A673 (cell line): ENCODE measurements around the gene EXOC3L1. TPM values are rescaled to one million over a fixed set of nuclear protein-coding genes. Genes with fewer than 3 reads are reported as not detected.

Experiments used
- BruUV-seq: library from RNA; stranded (reverse); fragments of 400-500 nt; replicated peaks from 2 replicates; lab custom pipeline; 2021; lab: Mats Ljungman, UMichigan
- CTCF ChIA-PET: fragments of 300-600 bp; sonication (Branson Sonifier 250); formaldehyde crosslinking; loops from one replicate; lab custom pipeline; 2022; ENCODE audit warnings: antibody characterized with exemption; lab: Charles Lee
- POLR2A ChIA-PET: fragments of 300-600 bp; sonication (Branson Sonifier 250); formaldehyde crosslinking; loops from one replicate; lab custom pipeline; 2022; ENCODE audit warnings: antibody characterized with exemption; ENCODE audit not compliant: low non-redundant PET; lab: Charles Lee
- DNase-seq: peaks from one replicate; pipeline ENCODE4 v3.0.0-alpha.2; 2015; ENCODE audit warnings: low spot score
- H3K27ac ChIP-seq: fragments of 200-600 bp; sonication (generic); 2 replicates; pipeline ENCODE4 v1.5.1; 2016; ENCODE audit warnings: mixed run types, low read depth, mild to moderate bottlenecking, mixed read lengths, antibody characterized with exemption, low read length; ENCODE audit not compliant: poor library complexity, severe bottlenecking
- H3K27me3 ChIP-seq: fragments of 200-600 bp; sonication (generic); replicated peaks from 2 replicates; pipeline ENCODE4 v1.6.1; 2017; ENCODE audit warnings: mixed run types, low read depth, mild to moderate bottlenecking, mixed read lengths, antibody characterized with exemption, low read length; ENCODE audit not compliant: insufficient read depth, poor library complexity
- H3K36me3 ChIP-seq: fragments of 200-600 bp; sonication (generic); 2 replicates; pipeline ENCODE4 v1.6.1; 2016; ENCODE audit warnings: mixed run types, mild to moderate bottlenecking, mixed read lengths, antibody characterized with exemption, low read length; ENCODE audit not compliant: insufficient read depth, poor library complexity, severe bottlenecking
- H3K4me1 ChIP-seq: fragments of 200-600 bp; sonication (generic); 2 replicates; pipeline ENCODE4 v1.6.1; 2017; ENCODE audit warnings: mixed run types, mild to moderate bottlenecking, mixed read lengths, antibody characterized with exemption, low read length; ENCODE audit not compliant: insufficient read depth, poor library complexity, severe bottlenecking
- H3K4me3 ChIP-seq: fragments of 200-600 bp; sonication (generic); 2 replicates; pipeline ENCODE4 v1.5.1; 2016; ENCODE audit warnings: low read depth, mixed run types, mild to moderate bottlenecking, mixed read lengths, low read length; ENCODE audit not compliant: poor library complexity, severe bottlenecking
- H3K9me3 ChIP-seq: fragments of 200-600 bp; sonication (generic); 2 replicates; pipeline ENCODE4 v1.6.1; 2016; ENCODE audit warnings: mixed run types, low read depth, mild to moderate bottlenecking, mixed read lengths, antibody characterized with exemption, low read length; ENCODE audit not compliant: poor library complexity, severe bottlenecking
- EZH2 ChIP-seq: fragments of 200-600 bp; sonication (generic); IDR thresholded peaks from 2 replicates; pipeline ENCODE4 v1.6.1; 2017; ENCODE audit warnings: borderline replicate concordance, low read depth, mild to moderate bottlenecking, mixed read lengths, antibody characterized with exemption, low read length; ENCODE audit not compliant: poor library complexity, severe bottlenecking
- intact Hi-C: fragments of 100-400 bp; cut with micrococcal nuclease; formaldehyde crosslinking; loops from one replicate; pipeline ENCODE4 v1.10.0; 2022; ENCODE audit not compliant: unreplicated experiment
- total RNA-seq: library from RNA; stranded (reverse); gene quantifications from 2 replicates; pipeline ENCODE4 v1.2.3, GENCODE V29; 2021
- TF ChIP-seq, protein P1 (sequence below): fragments of 300-800, 200-600 bp; sonication (generic); conservative IDR thresholded peaks from 2 replicates; pipeline ENCODE4 v1.5.1; 2017; ENCODE audit warnings: low read depth, mild to moderate bottlenecking, antibody characterized with exemption, low read length, moderate library complexity, mixed read lengths

EXOC3L1 gene
- total RNA-seq, 1 experiment from 2014 or later = 0.32 TPM

DNA sequence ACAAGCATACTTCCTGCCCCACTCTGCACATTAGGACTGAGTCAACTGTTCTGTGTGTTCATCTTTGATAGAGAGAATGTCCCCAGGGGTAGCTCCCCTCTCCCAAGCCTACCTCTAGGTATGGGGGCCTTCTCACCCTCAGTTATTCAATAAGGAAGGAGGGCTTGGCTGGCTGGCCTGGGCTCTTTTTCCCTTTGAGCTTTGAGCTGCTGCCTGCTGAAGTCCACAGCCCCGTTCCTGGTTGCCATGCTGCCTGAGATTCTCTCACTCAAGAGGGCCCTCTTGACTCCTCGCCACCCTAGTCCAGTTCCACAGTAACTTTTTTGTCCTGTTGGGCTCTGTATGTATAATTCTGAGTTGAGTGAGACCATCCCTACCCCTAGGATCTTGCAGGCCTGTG is 44.2 kb downstream of the EXOC3L1 start:
- TF ChIP-seq, protein P1, sequence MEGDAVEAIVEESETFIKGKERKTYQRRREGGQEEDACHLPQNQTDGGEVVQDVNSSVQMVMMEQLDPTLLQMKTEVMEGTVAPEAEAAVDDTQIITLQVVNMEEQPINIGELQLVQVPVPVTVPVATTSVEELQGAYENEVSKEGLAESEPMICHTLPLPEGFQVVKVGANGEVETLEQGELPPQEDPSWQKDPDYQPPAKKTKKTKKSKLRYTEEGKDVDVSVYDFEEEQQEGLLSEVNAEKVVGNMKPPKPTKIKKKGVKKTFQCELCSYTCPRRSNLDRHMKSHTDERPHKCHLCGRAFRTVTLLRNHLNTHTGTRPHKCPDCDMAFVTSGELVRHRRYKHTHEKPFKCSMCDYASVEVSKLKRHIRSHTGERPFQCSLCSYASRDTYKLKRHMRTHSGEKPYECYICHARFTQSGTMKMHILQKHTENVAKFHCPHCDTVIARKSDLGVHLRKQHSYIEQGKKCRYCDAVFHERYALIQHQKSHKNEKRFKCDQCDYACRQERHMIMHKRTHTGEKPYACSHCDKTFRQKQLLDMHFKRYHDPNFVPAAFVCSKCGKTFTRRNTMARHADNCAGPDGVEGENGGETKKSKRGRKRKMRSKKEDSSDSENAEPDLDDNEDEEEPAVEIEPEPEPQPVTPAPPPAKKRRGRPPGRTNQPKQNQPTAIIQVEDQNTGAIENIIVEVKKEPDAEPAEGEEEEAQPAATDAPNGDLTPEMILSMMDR = no peak
- no peak for TF ChIP-seq EZH2
- intact Hi-C loops = no loop called here
- Histone ChIP-seq H3K4me3 (no peak overlapping the region), H3K4me1 (no peaks in the 10 kb centered on the region), H3K27me3 (no peaks in the 10 kb centered on the region), H3K9me3 (no peaks in the 10 kb centered on the region), H3K27ac (no peak overlapping the region), H3K36me3 (peaks cover 77% of the 10 kb centered on the region)
- POLR2A ChIA-PET = no interaction called here
- CTCF ChIA-PET = interaction anchor here (0.8 kb wide), 1 partner anchor 9 kb away, joined by 4 read pairs; no protein-coding TSS in a partner anchor
- BruUV-seq = no TSS peak
- DNase-seq = no peak

DNA sequence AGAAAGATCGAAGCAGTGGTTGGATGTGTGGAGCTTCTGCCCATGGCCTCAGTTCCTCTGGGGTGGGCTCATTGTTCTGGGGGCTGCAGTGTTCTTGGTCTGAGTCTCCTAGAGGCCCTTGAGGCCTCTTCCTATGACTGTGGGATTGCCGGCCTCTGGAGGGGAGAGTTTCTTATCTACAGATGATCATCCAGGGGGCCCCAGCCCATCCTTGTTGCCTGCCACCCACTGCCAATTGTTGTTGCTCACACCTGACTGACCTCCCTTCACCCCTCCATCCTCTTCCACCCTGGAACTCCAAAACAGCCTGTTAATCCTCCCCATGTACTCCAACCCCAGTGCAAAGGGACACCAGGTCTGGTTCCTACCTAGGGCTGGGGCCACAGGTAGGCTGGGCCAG is 45.0 kb downstream of the EXOC3L1 start:
- POLR2A ChIA-PET = no interaction called here

DNA sequence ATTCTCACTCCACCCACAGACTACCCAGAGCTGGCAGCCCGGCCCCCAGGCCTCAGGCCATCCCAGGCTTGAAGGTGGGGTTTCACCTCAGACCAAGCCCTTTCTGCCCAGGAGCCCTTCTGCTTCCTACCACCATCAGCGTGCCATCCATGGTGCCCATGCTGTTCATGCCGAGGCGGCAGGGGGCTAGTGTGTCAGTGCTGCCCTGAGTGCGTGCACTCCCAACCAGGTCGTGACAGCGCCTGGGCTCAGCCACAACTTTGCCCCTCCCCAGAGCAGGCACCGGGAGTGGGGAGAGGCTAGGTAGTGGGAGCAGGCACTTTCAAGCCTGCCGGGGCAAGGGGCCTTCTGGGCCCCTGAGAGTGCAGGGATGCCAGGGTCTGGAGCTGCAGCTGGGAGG is 47.6 kb downstream of the EXOC3L1 start:
- Histone ChIP-seq H3K27ac (no peak overlapping the region), H3K9me3 (no peaks in the 10 kb centered on the region), H3K27me3 (no peaks in the 10 kb centered on the region), H3K4me1 (no peaks in the 10 kb centered on the region), H3K36me3 (peaks cover 75% of the 10 kb centered on the region), H3K4me3 (no peak overlapping the region)
- ChIA-PET POLR2A (no interaction called here), CTCF (no interaction called here)
- DNase-seq = no peak
- intact Hi-C loops = no loop called here
- no peak for TF ChIP-seq EZH2
- TF ChIP-seq, protein P1 = no peak
- BruUV-seq = no TSS peak

More for the DNA sequence above, 45.0 kb downstream of the EXOC3L1 start:
- TF ChIP-seq, protein P1 = no peak
- no peak for TF ChIP-seq EZH2
- H3K27me3 ChIP-seq = no peaks in the 10 kb centered on the region
- DNase-seq = no peak
- CTCF ChIA-PET = interaction anchor here (0.8 kb wide), 1 partner anchor 10 kb away, joined by 4 read pairs; no protein-coding TSS in a partner anchor
- no peak overlapping the region for H3K4me3 ChIP-seq
- H3K4me1 ChIP-seq = no peaks in the 10 kb centered on the region
- intact Hi-C loops = no loop called here
- H3K36me3 ChIP-seq = peaks cover 85% of the 10 kb centered on the region
- no peaks in the 10 kb centered on the region for H3K9me3 ChIP-seq
- no peak overlapping the region for H3K27ac ChIP-seq
- no TSS peak for BruUV-seq
